Measurements from ENCODE around the gene IL11.
A peak's percentile ranks its signal among the peaks of the same experiment; 100 is the strongest.
"Not testable (repeated sequence)": the region's sequence is repeated elsewhere in the genome, so short reads cannot be mapped to it uniquely, and the experiment has no call there.

IL11 gene

DNA sequence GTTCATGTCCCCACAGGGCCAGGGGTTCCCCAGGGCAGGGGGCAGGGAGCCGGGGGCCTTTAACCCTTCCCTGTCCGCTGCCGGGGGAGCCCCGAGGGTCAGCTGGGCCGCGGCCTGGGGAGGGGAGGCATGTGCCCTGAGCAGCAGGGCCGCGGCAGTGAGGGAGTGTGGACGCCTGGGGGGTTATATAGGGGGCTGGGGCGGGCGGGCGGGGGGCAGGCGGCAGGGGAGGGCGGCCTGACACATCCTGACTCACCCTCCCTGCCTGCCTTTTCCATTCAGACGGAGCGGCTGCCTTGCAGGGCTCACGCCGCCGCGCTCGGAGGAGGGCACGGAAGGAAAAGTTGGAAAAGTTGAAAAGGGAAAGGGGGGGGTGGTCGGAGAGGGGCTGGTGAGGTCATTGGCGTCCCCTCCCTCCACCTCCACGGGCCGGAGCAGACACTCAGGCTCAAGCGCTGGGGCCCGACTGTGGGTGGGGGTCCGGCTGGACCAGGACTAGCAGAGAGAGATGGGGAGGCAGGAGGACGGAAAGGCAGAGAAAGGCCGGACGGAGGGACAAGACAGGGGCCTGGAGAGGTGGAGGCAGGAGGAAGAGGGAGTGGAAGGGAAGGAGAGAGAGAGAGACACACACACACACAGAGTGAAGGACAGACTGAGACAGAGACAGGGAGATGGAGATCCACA lies at the start of gene IL11:
IL11 (minus strand) TSS at position 159 of the 684 bp plus-strand sequence; CDS start at position 6, 153 bp downstream.
- Mint-ChIP-seq H3K27ac (peak within 1 kb of the TSS; percentile 21), H3K9me3 (no peaks in the 10 kb centered on the region), H3K27me3 (ENCODE audit: low read depth) (peaks cover 45% of the 10 kb centered on the region), H3K4me3 (peak within 1 kb of the TSS; percentile 74), H3K4me1 (ENCODE audit: low read depth) (peaks cover 5% of the 10 kb centered on the region), H3K36me3 (ENCODE audit: low read depth) (peaks cover 2% of the 10 kb centered on the region)

DNA sequence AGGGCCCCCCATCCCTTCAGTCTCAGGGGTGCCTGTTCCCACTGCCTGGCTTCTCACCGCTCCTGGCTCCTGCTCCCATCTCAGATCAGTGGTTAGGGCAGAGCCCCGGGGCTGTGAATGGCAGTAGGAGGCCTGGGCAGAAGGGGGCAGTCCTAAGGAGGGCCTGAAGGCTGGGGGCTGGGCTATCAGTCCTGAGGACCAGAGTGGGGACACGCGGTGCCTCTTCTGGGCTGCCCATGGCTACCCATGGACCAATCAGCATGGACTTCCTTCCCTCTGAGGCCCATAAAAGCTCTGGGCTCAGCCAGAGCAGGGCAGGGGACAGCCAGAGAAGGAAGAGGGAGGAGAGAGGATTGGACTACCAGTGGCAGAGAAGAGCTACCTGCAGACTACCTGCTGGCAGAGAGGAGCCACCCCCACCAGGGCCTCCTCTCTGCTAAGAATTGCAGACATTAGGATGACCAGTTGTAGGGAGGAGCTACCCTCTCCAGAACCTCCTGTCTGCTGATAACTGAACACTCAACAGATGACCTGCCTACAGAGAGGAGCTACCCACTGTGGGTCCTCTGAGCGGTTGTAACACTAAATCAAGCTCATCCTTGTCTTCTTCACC lies 49.5 kb upstream of the IL11 start:
- H3K27ac Mint-ChIP-seq, result no peak overlapping the region
- H3K4me1 Mint-ChIP-seq (ENCODE audit: low read depth), result peaks cover 12% of the 10 kb centered on the region
- H3K9me3 Mint-ChIP-seq, result no peaks in the 10 kb centered on the region
- no peaks in the 10 kb centered on the region for H3K36me3 Mint-ChIP-seq (ENCODE audit: low read depth)
- H3K27me3 Mint-ChIP-seq (ENCODE audit: low read depth), result peaks cover 24% of the 10 kb centered on the region
- no peak overlapping the region for H3K4me3 Mint-ChIP-seq

DNA sequence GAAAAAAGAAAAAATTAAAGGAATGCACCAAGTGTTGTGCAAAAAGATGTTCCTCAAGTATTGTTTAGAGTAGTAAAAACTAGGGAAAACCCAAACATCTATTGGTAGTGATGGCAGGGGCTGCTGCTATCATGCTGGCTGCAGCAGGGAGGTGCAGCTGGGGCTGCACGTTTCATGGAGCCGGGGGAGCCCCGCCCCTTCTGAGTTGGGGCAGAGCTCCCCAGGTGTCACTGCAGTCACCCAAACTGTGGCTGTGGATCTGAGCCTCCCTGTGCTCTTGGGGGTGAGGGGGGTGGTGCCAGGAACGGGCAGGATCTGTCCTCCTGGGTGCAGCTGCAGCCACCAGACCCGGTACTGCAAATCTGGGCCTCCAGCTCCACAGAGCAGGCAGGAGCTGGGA lies 48.8 kb upstream of the IL11 start:
- peaks cover 12% of the 10 kb centered on the region for H3K4me1 Mint-ChIP-seq (ENCODE audit: low read depth)
- no peaks in the 10 kb centered on the region for H3K36me3 Mint-ChIP-seq (ENCODE audit: low read depth)
- peaks cover 23% of the 10 kb centered on the region for H3K27me3 Mint-ChIP-seq (ENCODE audit: low read depth)
- H3K4me3 Mint-ChIP-seq, result no peak overlapping the region
- H3K9me3 Mint-ChIP-seq, result no peaks in the 10 kb centered on the region
- H3K27ac Mint-ChIP-seq, result no peak overlapping the region

DNA sequence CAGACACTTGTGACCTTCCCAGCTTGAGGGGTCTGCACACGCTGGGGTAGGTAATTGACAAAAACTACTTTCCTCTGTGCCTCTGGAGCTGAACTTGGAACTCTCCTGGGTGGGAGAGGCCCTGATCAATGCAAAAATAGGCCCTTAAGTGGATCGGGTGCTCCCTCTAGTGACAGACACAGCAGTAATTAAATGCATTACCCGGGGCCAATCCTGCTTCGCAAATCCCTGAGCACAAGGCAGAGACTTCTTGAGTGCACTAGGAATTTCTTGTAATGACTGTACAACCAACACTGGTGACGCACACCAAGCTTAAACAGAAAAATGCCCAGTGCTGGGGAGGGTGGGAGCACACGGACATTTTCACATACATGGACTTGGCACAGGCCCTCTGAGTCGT lies 47.9 kb upstream of the IL11 start:
- no peaks in the 10 kb centered on the region for H3K36me3 Mint-ChIP-seq (ENCODE audit: low read depth)
- H3K9me3 Mint-ChIP-seq, result no peaks in the 10 kb centered on the region
- no peak overlapping the region for H3K27ac Mint-ChIP-seq
- H3K27me3 Mint-ChIP-seq (ENCODE audit: low read depth), result peaks cover 23% of the 10 kb centered on the region
- no peak overlapping the region for H3K4me3 Mint-ChIP-seq
- peaks cover 12% of the 10 kb centered on the region for H3K4me1 Mint-ChIP-seq (ENCODE audit: low read depth)

DNA sequence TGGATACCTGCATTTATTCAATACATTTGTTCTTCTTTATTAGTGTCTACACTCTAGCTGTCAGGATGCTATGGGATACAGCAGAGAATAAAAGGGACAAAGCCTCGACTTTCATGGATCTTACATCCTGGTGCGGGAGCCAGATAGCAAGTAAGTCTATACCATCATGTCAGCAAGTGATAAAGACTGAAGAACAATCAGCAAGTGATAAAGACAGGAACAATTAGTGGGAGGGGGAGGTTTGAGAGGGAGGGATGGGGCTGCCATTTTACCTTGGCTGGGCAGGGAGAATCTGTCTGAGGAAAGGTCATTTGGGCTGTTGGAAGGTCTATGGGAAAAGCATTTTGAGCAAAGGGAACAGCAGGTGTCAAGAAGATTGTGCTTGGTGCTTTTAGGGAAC lies 39.9 kb upstream of the IL11 start:
- Mint-ChIP-seq H3K27ac (peak overlapping the region; percentile 35), H3K27me3 (ENCODE audit: low read depth) (peaks cover 9% of the 10 kb centered on the region), H3K9me3 (peaks cover 12% of the 10 kb centered on the region), H3K4me3 (no peak overlapping the region), H3K36me3 (ENCODE audit: low read depth) (peaks cover 20% of the 10 kb centered on the region), H3K4me1 (ENCODE audit: low read depth) (peaks cover 22% of the 10 kb centered on the region)

DNA sequence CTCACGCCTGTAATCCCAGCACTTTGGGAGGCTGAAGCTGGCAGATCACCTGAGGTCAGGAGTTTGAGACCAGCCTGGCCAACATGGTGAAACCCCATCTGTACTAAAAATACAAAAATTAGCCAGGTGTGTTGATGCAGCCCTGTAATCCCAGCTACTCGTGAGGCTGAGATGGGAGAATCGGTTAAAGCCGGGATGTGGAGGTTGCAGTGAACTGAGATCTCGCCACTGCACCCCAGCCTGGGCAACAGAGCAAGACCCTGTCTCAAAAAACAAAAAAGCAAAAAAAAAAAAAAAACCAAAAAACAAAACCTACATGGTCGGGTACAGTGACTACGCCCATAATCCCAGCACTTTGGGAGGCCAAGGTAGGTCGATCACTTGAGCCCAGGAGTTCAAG lies 38.9 kb upstream of the IL11 start:
- peak overlapping the region; percentile 73 for H3K27ac Mint-ChIP-seq
- H3K9me3 Mint-ChIP-seq, result peaks cover 12% of the 10 kb centered on the region
- H3K27me3 Mint-ChIP-seq (ENCODE audit: low read depth); H3K4me3 Mint-ChIP-seq: not testable (repeated sequence)
- H3K4me1 Mint-ChIP-seq (ENCODE audit: low read depth), result peaks cover 22% of the 10 kb centered on the region
- H3K36me3 Mint-ChIP-seq (ENCODE audit: low read depth), result peaks cover 20% of the 10 kb centered on the region

DNA sequence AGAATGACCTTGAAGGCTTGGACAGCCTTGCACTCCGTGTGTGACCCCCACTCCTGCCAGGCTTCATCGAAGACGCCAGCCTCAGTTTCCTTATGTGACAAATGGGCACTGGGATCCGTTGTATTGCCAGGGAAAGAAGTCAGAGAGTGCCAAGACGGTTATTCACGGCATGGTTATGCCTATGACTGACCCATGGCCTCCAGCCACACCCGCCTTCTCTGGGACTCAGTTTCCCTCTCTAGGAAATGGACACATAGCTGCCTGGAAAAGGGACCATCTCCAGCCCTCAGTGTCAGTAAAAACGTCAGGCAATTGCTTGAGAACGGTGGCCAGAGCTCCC lies 38.2 kb upstream of the IL11 start:
- Mint-ChIP-seq H3K9me3 (peaks cover 12% of the 10 kb centered on the region), H3K27ac (peak overlapping the region; percentile 97), H3K36me3 (ENCODE audit: low read depth) (peaks cover 25% of the 10 kb centered on the region), H3K27me3 (ENCODE audit: low read depth) (peaks cover 6% of the 10 kb centered on the region), H3K4me3 (peak overlapping the region; percentile 90), H3K4me1 (ENCODE audit: low read depth) (peaks cover 26% of the 10 kb centered on the region)

DNA sequence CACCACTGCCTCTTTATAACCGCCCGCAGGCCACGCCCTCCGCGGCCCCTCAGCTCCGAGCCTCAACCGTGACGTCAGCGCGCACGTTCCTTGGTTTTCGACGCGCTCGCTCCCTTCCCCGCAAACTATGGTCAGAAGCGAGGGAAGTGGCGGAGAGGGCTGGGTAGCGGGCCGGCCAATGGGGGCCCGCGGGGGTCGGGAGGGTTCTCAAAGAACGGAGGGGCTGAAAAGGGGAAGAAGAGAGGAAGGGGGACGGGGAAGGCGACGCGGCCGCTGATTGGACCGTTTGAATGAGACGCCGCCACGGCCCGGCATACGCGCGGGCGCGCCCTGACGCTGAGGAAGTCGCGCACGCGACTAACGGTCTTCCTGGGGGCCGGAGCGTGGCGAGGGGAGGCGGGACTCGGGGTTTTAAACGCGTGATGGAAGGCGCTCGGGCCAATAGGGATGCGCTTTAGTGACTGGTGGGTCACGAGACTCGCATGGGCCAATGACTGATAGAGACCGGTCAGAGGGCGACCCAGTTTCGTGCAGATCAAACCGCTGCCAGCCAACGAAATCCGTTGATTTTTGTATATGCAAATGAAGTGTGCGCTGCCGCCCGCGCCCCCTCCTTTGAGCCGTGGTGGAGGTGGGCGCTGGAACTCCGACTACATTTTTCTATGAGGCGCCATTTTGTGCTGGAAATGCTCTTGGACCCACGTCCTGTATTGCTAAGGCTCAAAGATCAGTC lies 37.7 kb upstream of the IL11 start:
- Mint-ChIP-seq H3K4me3 (peak overlapping the region; percentile 90), H3K36me3 (ENCODE audit: low read depth) (peaks cover 30% of the 10 kb centered on the region), H3K9me3 (peaks cover 12% of the 10 kb centered on the region), H3K27me3 (ENCODE audit: low read depth) (peaks cover 6% of the 10 kb centered on the region), H3K4me1 (ENCODE audit: low read depth) (peaks cover 30% of the 10 kb centered on the region), H3K27ac (peak overlapping the region; percentile 97)

DNA sequence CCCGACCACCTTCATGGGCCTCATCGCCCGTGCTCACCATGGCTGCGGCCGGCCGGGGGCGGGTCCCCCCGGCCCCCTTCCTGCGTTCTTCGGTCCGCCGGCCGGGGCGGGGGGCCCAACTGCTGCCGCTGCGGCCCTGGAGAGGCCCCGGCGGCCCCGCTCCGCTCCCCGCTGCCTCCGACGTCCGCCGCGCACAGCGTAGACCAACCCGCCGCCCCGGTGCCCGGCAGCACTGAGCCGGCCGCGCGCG lies 37.2 kb upstream of the IL11 start, which contains the start of gene UBE2S:
UBE2S (minus strand) TSS at position 239 of the 250 bp plus-strand sequence; CDS start at position 40, 199 bp downstream.
- not testable (repeated sequence) for H3K27me3 Mint-ChIP-seq (ENCODE audit: low read depth)
- H3K36me3 Mint-ChIP-seq (ENCODE audit: low read depth), result peaks cover 33% of the 10 kb centered on the region
- H3K27ac Mint-ChIP-seq, result peak within 1 kb of the TSS; percentile 97
- peak within 1 kb of the TSS; percentile 90 for H3K4me3 Mint-ChIP-seq
- peaks cover 30% of the 10 kb centered on the region for H3K4me1 Mint-ChIP-seq (ENCODE audit: low read depth)
- H3K9me3 Mint-ChIP-seq, result peaks cover 12% of the 10 kb centered on the region

DNA sequence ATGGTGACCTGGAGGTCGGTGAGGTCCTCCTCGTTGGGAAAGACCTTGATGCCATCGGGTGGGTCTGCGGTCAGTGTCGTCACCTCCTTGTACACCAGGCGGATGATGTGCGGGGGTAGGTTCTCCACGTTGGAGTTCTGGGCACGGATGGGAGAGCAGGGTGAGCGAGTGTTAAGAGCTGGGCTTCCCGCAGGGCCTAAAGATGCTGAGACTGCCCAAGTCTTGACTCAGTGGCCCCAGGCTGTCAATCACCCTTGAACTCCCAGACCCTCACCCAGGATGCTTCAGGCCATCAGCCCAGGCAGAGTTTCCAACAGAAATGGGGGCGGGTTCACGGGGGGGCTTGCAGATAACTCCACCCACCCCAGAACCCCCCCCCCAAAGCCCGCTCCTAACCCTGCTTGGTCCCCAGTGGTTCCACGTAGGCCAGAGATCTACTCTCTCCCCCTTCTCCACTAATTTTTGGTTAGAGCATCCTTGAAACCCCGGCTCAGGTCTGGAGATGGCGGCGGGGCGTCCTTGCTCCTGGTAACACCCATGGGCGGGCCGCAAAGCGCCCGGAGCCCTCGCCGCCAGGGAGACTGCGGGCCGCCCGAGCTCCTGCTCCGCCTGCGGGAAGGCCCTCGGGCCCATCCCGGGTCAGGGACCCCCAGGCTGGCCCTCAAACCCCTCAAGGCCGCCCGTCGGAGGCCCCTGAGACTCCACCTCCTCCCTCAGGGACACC lies 36.7 kb upstream of the IL11 start:
- Mint-ChIP-seq H3K4me3 (peak overlapping the region; percentile 90), H3K27me3 (ENCODE audit: low read depth) (peaks cover 6% of the 10 kb centered on the region), H3K36me3 (ENCODE audit: low read depth) (peaks cover 35% of the 10 kb centered on the region), H3K4me1 (ENCODE audit: low read depth) (peaks cover 33% of the 10 kb centered on the region), H3K9me3 (peaks cover 12% of the 10 kb centered on the region), H3K27ac (peak overlapping the region; percentile 84)

DNA sequence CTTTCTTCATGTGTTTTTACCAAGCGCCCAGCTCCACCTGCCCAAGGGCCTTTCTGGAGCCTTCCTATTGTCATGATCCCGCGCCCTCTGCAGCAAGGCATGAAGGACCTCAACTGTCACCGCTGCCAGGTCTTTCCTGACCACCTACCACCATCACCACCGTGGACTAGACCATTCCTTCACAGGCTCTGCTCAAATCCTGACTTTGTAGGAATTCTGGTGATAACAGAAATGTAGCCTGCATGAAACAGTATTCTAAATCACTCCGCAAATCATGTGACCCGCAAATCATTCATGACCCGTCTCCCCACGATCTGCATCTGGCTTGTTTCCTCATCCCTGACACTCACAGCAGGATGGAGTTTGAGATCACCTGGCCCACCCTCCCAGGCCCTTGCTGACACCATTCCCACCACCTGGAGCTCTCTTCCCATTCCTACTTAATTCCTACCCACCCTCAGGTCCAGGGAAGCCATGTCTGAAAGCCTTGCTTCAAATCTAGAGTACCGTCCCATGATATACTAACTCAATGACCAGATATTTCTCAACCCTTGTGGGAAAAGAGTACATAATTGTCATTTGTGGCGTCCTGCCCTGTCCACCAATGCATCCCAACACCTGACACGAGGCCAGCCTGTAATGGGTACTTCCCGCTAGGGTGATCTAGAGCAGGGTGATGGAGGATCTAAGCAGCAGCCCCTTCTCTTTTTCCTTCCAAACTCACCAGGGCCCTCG lies 36.0 kb upstream of the IL11 start:
- Mint-ChIP-seq H3K27me3 (ENCODE audit: low read depth) (peaks cover 3% of the 10 kb centered on the region), H3K9me3 (peaks cover 12% of the 10 kb centered on the region), H3K36me3 (ENCODE audit: low read depth) (peaks cover 38% of the 10 kb centered on the region), H3K4me3 (peak overlapping the region; percentile 90), H3K4me1 (ENCODE audit: low read depth) (peaks cover 36% of the 10 kb centered on the region), H3K27ac (peak overlapping the region; percentile 84)

DNA sequence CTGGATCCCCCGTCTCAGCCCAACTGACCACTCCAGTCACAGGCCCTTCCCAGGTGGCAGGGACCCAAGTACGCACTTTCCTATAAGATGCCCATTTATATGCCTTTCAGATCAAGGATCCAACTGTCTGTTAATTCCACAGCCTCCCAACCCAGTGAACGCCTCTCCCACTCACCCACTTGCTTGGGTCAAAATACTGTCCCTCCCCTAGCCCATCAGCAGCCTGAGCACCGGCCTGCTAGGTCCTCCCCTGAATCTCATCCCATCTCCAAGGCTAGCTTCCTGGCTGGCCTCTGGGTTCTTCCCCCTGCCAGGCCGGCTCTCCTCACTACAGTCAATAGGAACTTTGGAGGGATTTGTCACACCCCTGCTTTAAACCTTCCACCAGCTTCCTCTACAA lies 35.4 kb upstream of the IL11 start:
- Mint-ChIP-seq H3K27ac (peak overlapping the region; percentile 84), H3K4me1 (ENCODE audit: low read depth) (peaks cover 36% of the 10 kb centered on the region), H3K36me3 (ENCODE audit: low read depth) (peaks cover 41% of the 10 kb centered on the region), H3K27me3 (ENCODE audit: low read depth) (no peaks in the 10 kb centered on the region), H3K4me3 (peak overlapping the region; percentile 90), H3K9me3 (peaks cover 12% of the 10 kb centered on the region)

DNA sequence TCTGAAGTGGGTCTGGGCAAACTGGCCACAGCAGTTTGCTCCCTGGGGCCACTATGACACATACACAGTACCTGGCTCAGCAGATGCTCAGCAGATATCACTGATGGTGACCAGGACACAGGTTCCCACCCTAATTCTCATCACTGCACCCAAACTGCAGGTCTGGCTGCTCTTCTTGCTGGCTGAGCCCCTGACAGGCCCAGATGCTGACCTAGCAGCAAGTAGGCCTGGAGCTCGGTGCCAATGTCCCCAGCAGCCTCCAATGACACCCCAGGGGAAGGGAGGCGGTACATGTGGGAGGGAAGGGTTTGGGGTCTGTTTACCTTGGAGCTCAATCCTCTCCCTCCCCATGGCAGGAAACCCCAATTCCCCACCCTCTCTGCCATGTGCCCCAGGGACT lies 32.2 kb upstream of the IL11 start:
- H3K27ac Mint-ChIP-seq, result no peak overlapping the region
- peaks cover 49% of the 10 kb centered on the region for H3K36me3 Mint-ChIP-seq (ENCODE audit: low read depth)
- H3K27me3 Mint-ChIP-seq (ENCODE audit: low read depth), result no peaks in the 10 kb centered on the region
- no peaks in the 10 kb centered on the region for H3K9me3 Mint-ChIP-seq
- peaks cover 41% of the 10 kb centered on the region for H3K4me1 Mint-ChIP-seq (ENCODE audit: low read depth)
- H3K4me3 Mint-ChIP-seq, result no peak overlapping the region

DNA sequence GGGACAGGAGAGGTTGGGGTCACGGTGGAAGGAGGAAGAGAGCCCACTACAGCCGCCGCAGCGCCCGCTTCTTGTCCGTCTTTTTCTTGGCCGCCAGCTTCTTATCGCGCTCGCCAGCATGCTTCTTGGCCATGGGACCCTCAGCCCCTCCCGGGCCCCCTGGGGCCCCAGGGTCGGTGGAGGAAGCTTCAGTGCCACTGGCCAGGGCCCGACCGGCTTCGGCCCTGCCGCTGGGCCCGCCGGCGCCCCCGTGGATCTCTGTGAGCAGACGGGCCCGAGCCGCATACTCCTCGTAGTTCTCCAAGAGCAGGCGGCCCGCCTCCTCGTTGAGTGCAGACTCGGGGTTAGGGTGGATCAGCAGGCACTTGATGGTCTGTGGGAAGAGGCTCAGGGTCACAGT lies 31.1 kb upstream of the IL11 start:
- H3K4me3 Mint-ChIP-seq, H3K9me3 Mint-ChIP-seq: not testable (repeated sequence)
- H3K4me1 Mint-ChIP-seq (ENCODE audit: low read depth), result peaks cover 38% of the 10 kb centered on the region

More for the DNA sequence above, 31.1 kb upstream of the IL11 start:
- not testable (repeated sequence) for H3K27me3 Mint-ChIP-seq (ENCODE audit: low read depth); H3K27ac Mint-ChIP-seq
- peaks cover 43% of the 10 kb centered on the region for H3K36me3 Mint-ChIP-seq (ENCODE audit: low read depth)
